IMR-90 (cell line): ENCODE measurements around the gene ZDHHC22. TPM values are rescaled to one million over a fixed set of nuclear protein-coding genes. Genes with fewer than 3 reads are reported as not detected.

Experiments used
- ATAC-seq: fragments of 200-7000 bp; cut with Tn5 transposase; 2 replicates; pipeline ENCODE4 v1.9.1; 2020; ENCODE audit warnings: low read depth, mild to moderate bottlenecking, moderate library complexity
- BruUV-seq: library from RNA; stranded (reverse); fragments of 400-500 nt; replicated peaks from 2 replicates; lab custom pipeline; 2021; lab: Mats Ljungman, UMichigan
- CTCF ChIA-PET: fragments of 300-600 bp; formaldehyde crosslinking; extraction: SDS; loops from one replicate; lab custom pipeline; 2021; ENCODE audit warnings: antibody characterized with exemption; lab: Yijun Ruan, JAX
- POLR2A ChIA-PET: fragments of 300-600 bp; sonication (Branson Sonifier 250); formaldehyde crosslinking; loops from one replicate; lab custom pipeline; 2022; ENCODE audit warnings: antibody characterized with exemption; ENCODE audit not compliant: unreplicated experiment; lab: Charles Lee
- DNase-seq: peaks from one replicate; pipeline ENCODE4 v3.0.0; 2013
- H2AFZ ChIP-seq: replicated peaks from 2 replicates; pipeline ENCODE3; 2013; ENCODE audit warnings: low read length, mild to moderate bottlenecking; ENCODE audit not compliant: poor library complexity
- H2AK5ac ChIP-seq: 2 replicates; pipeline ENCODE4 v1.6.1; 2013; ENCODE audit warnings: low read depth, low read length, inconsistent platforms
- H2AK9ac ChIP-seq: replicated peaks from 2 replicates; pipeline ENCODE3; 2013; ENCODE audit warnings: mild to moderate bottlenecking, low read depth, low read length, moderate library complexity; ENCODE audit not compliant: poor library complexity
- H2BK120ac ChIP-seq: 2 replicates; pipeline ENCODE4 v1.6.1; 2013; ENCODE audit warnings: low read depth, low read length, inconsistent platforms
- H2BK15ac ChIP-seq: 3 replicates; pipeline ENCODE4 v1.6.1; 2013; ENCODE audit warnings: low read depth, low read length, inconsistent platforms
- H2BK20ac ChIP-seq: 2 replicates; pipeline ENCODE4 v1.6.1; 2013; ENCODE audit warnings: low read depth, mild to moderate bottlenecking, inconsistent platforms, low read length, moderate library complexity
- H2BK5ac ChIP-seq: 2 replicates; pipeline ENCODE4 v1.6.1; 2013; ENCODE audit warnings: mild to moderate bottlenecking, low read depth, low read length, inconsistent platforms; ENCODE audit not compliant: poor library complexity, severe bottlenecking
- H3K14ac ChIP-seq: replicated peaks from 2 replicates; pipeline ENCODE4 v1.6.1; 2013; ENCODE audit warnings: low read depth, low read length, inconsistent platforms
- H3K18ac ChIP-seq: 2 replicates; pipeline ENCODE4 v1.6.1; 2013; ENCODE audit warnings: low read depth, low read length, control low read depth
- H3K23ac ChIP-seq: 2 replicates; pipeline ENCODE4 v1.6.1; 2013; ENCODE audit warnings: low read depth, low read length, inconsistent platforms
- H3K27ac ChIP-seq: 2 replicates; pipeline ENCODE4 v1.5.1; 2013; ENCODE audit warnings: mild to moderate bottlenecking, control low read depth, low read length; ENCODE audit not compliant: insufficient read depth
- H3K27me3 ChIP-seq: 2 replicates; pipeline ENCODE4 v1.6.1; 2013; ENCODE audit warnings: low read length; ENCODE audit not compliant: control insufficient read depth, insufficient read depth
- H3K36me3 ChIP-seq: 2 replicates; pipeline ENCODE4 v1.6.1; 2013; ENCODE audit warnings: low read length, mixed read lengths; ENCODE audit not compliant: control insufficient read depth, insufficient read depth
- H3K4ac ChIP-seq: 2 replicates; pipeline ENCODE4 v1.6.1; 2013; ENCODE audit warnings: low read depth, low read length, inconsistent platforms
- H3K4me1 ChIP-seq: 2 replicates; pipeline ENCODE4 v1.6.1; 2013; ENCODE audit warnings: low read length, mixed read lengths; ENCODE audit not compliant: control insufficient read depth, insufficient read depth
- H3K4me2 ChIP-seq: 2 replicates; pipeline ENCODE4 v1.6.1; 2013; ENCODE audit warnings: low read depth, mild to moderate bottlenecking, control low read depth, low read length, moderate library complexity
- H3K4me3 ChIP-seq: 2 replicates; pipeline ENCODE4 v1.5.1; 2013; ENCODE audit warnings: low read depth, mild to moderate bottlenecking, control low read depth, low read length, moderate library complexity; ENCODE audit not compliant: insufficient read depth
- H3K56ac ChIP-seq: 2 replicates; pipeline ENCODE4 v1.6.1; 2013; ENCODE audit warnings: low read length, inconsistent platforms; ENCODE audit not compliant: insufficient read depth; ENCODE audit errors: extremely low read depth
- H3K79me1 ChIP-seq, 2 experiments: 2 replicates each; pipeline ENCODE4 v1.6.1; 2013; ENCODE audit warnings: low read length in 2 of 2, inconsistent platforms in 1 of 2, low read depth in 1 of 2
- H3K9ac ChIP-seq: 2 replicates; pipeline ENCODE4 v1.6.1; 2013; ENCODE audit warnings: low read depth, low read length, control low read depth
- H3K9me1 ChIP-seq: 2 replicates; pipeline ENCODE4 v1.6.1; 2013; ENCODE audit warnings: low read length, inconsistent platforms; ENCODE audit not compliant: insufficient read depth
- H3K9me3 ChIP-seq: 2 replicates; pipeline ENCODE4 v1.6.1; 2013; ENCODE audit warnings: low read length; ENCODE audit not compliant: control insufficient read depth, insufficient read depth
- H4K20me1 ChIP-seq: 2 replicates; pipeline ENCODE4 v1.6.1; 2013; ENCODE audit warnings: low read length, inconsistent platforms; ENCODE audit not compliant: insufficient read depth
- H4K5ac ChIP-seq: 2 replicates; pipeline ENCODE4 v1.6.1; 2013; ENCODE audit warnings: mild to moderate bottlenecking, low read depth, low read length, control low read depth
- H4K8ac ChIP-seq, 2 experiments: 2 replicates each; pipeline ENCODE4 v1.6.1; 2013; ENCODE audit warnings: low read depth in 2 of 2, low read length in 2 of 2, control low read depth in 1 of 2, inconsistent platforms in 1 of 2
- H4K91ac ChIP-seq: 2 replicates; pipeline ENCODE4 v1.6.1; 2013; ENCODE audit warnings: low read depth, low read length, inconsistent platforms; ENCODE audit not compliant: insufficient read depth
- BHLHE40 ChIP-seq: fragments of 150-350 bp; IDR thresholded peaks from 2 replicates; pipeline ENCODE4 v1.6.1; 2016; ENCODE audit warnings: mild to moderate bottlenecking, low read depth, low read length
- CEBPB ChIP-seq: IDR thresholded peaks from 2 replicates; pipeline ENCODE4 v1.6.1; 2012; ENCODE audit warnings: low read depth, low read length, improper control_type of control experiment
- CTCF ChIP-seq: conservative IDR thresholded peaks from 2 replicates; pipeline ENCODE4 v1.5.1; 2012; ENCODE audit warnings: mild to moderate bottlenecking, low read depth, low read length, improper control_type of control experiment
- ELK1 ChIP-seq: fragments of 150-350 bp; IDR thresholded peaks from 2 replicates; pipeline ENCODE4 v1.6.1; 2016; ENCODE audit warnings: low read depth, mild to moderate bottlenecking, low read length, moderate library complexity, borderline replicate concordance
- FOS ChIP-seq: fragments of 150-350 bp; IDR thresholded peaks from 2 replicates; pipeline ENCODE4 v1.6.1; 2016; ENCODE audit warnings: low read depth, low read length
- MAFK ChIP-seq: IDR thresholded peaks from 2 replicates; pipeline ENCODE4 v1.6.1; 2012; ENCODE audit warnings: low read depth, low read length, improper control_type of control experiment
- MAZ ChIP-seq: IDR thresholded peaks from 2 replicates; pipeline ENCODE4 v1.6.1; 2012; ENCODE audit warnings: low read depth, mild to moderate bottlenecking, low read length, improper control_type of control experiment, moderate library complexity, borderline replicate concordance
- MXI1 ChIP-seq: IDR thresholded peaks from 2 replicates; pipeline ENCODE4 v1.6.1; 2012; ENCODE audit warnings: low read depth, mild to moderate bottlenecking, low read length, moderate library complexity, borderline replicate concordance
- NFE2L2 ChIP-seq: fragments of 150-350 bp; IDR thresholded peaks from 2 replicates; pipeline ENCODE4 v1.6.1; 2016; ENCODE audit warnings: low read depth, mild to moderate bottlenecking, low read length
- RAD21 ChIP-seq: IDR thresholded peaks from 2 replicates; pipeline ENCODE4 v1.6.1; 2012; ENCODE audit warnings: low read length, improper control_type of control experiment
- RCOR1 ChIP-seq: IDR thresholded peaks from 2 replicates; pipeline ENCODE4 v1.6.1; 2012; ENCODE audit warnings: mild to moderate bottlenecking, low read length, improper control_type of control experiment; ENCODE audit not compliant: insufficient replicate concordance
- RFX5 ChIP-seq: IDR thresholded peaks from 2 replicates; pipeline ENCODE4 v1.8.0; 2012; ENCODE audit warnings: low read depth, mild to moderate bottlenecking, low read length, moderate library complexity
- SMC3 ChIP-seq: fragments of 150-350 bp; IDR thresholded peaks from 2 replicates; pipeline ENCODE4 v1.6.1; 2016; ENCODE audit warnings: low read depth, mild to moderate bottlenecking, antibody characterized with exemption, low read length, moderate library complexity
- USF2 ChIP-seq: fragments of 150-350 bp; IDR thresholded peaks from 2 replicates; pipeline ENCODE4 v1.6.1; 2017; ENCODE audit warnings: mild to moderate bottlenecking, antibody characterized with exemption, low read length, low read depth
- WGBS, 2 experiments: methylation state at CpG; one replicate each; pipeline versions ENCODE4 v1.1.5 to v1.1.7; 2013; ENCODE audit warnings: missing lambda C conversion rate in 2 of 2; ENCODE audit not compliant: insufficient read length in 1 of 2; ENCODE audit errors: extremely low coverage in 2 of 2; 5-methylcytosine and 5-hydroxymethylcytosine counted together
- dilution Hi-C: fragments of 300-500 bp; cut with HindIII; formaldehyde crosslinking; loops from one replicate; pipeline ENCODE4 v1.14.3; 2018; ENCODE audit warnings: low sequenced_read_pairs; ENCODE audit not compliant: unreplicated experiment
- in situ Hi-C: fragments of 300-500 bp; cut with MboI; formaldehyde crosslinking; loops from 3 replicates; pipeline ENCODE4 v1.14.3; 2019; ENCODE audit warnings: low sequenced_read_pairs, inconsistent platforms, mixed read lengths
- intact Hi-C: fragments of 100-400 bp; cut with micrococcal nuclease; formaldehyde crosslinking; loops from 2 replicates; pipeline ENCODE4 v1.10.0; 2022
- polyA plus RNA-seq, 3 experiments: library from polyadenylated mRNA; depleted of rRNA; stranded (reverse); fragments of >200 nt; gene quantifications; 2 replicates each; pipeline ENCODE4 v1.2.3, GENCODE V29; 2012; ENCODE audit warnings: low replicate concordance in 1 of 3
- total RNA-seq: library from RNA; depleted of rRNA; stranded (reverse); fragments of >200 nt; gene quantifications from 2 replicates; pipeline ENCODE4 v1.2.3, GENCODE V29; 2012

Gene ZDHHC22
- total and polyA plus RNA-seq, 2 of the 4 experiments (the other 2 are of a cell fraction) = not detected

- H3K79me1 ChIP-seq = no peaks in the 10 kb centered on the region
- no peak overlapping the region for H2BK15ac ChIP-seq
- 0 out of 2 replicates have a peak, but pooled peaks cover 3% of the 10 kb centered on the region for H3K9me1 ChIP-seq
- POLR2A ChIA-PET = no interaction called here
- no peak overlapping the region for H4K91ac ChIP-seq
- H3K9me3 ChIP-seq = no peaks in the 10 kb centered on the region
- no peak overlapping the region for H3K27ac ChIP-seq
- H4K20me1 ChIP-seq = no peaks in the 10 kb centered on the region
- WGBS, 2 experiments = 0% methylated on average over 2 of the region's 12 CpGs; no CpG with 5 or more reads in 1 of the 2 experiments
- no peak overlapping the region for H3K14ac ChIP-seq
- ATAC-seq = no peak
- H4K5ac ChIP-seq = no peak overlapping the region
- H3K27me3 ChIP-seq = peaks cover 37% of the 10 kb centered on the region
- H3K18ac ChIP-seq = no peak overlapping the region
- no peak overlapping the region for H4K8ac ChIP-seq
- intact Hi-C loops = no loop called here
- no peak overlapping the region for H3K23ac ChIP-seq
- H2BK20ac ChIP-seq = no peak overlapping the region
- H3K9ac ChIP-seq = no peak overlapping the region
- peak overlapping the region; percentile 61 for H2AFZ ChIP-seq
- H3K4me1 ChIP-seq = no peaks in the 10 kb centered on the region
- no peak overlapping the region for H3K56ac ChIP-seq
- no peak overlapping the region for H2BK5ac ChIP-seq
- H2BK120ac ChIP-seq = no peak overlapping the region
- BruUV-seq = no TSS peak
- no peak overlapping the region for H2AK5ac ChIP-seq
- no peak overlapping the region for H3K4ac ChIP-seq
- in situ Hi-C loops = no loop called here
- H3K4me2 ChIP-seq = no peak overlapping the region
- no peak overlapping the region for H3K4me3 ChIP-seq
- CTCF ChIA-PET = no interaction called here
- dilution Hi-C loops = no loop called here
- no peak overlapping the region for H2AK9ac ChIP-seq
- H3K36me3 ChIP-seq = no peaks in the 10 kb centered on the region
- DNase-seq = no peak
- no peak for TF ChIP-seq CEBPB
- TF ChIP-seq SMC3 = no peak
- TF ChIP-seq ELK1 = no peak
- no peak for TF ChIP-seq MXI1
- TF ChIP-seq FOS = no peak
- no peak for TF ChIP-seq USF2
- TF ChIP-seq RCOR1 = no peak
- no peak for TF ChIP-seq NFE2L2
- no peak for TF ChIP-seq MAZ
- TF ChIP-seq RFX5 = no peak
- TF ChIP-seq MAFK = no peak
- no peak for TF ChIP-seq BHLHE40
- TF ChIP-seq RAD21 = no peak
- TF ChIP-seq CTCF = no peak
Observed at GRCh38 chr14:77180726-77181602, 39.4 kb upstream of the ZDHHC22 start.
